Measurements from ENCODE around the gene DTD2.
A peak's percentile ranks its signal among the peaks of the same experiment; 100 is the strongest.

The DTD2 gene

DNA sequence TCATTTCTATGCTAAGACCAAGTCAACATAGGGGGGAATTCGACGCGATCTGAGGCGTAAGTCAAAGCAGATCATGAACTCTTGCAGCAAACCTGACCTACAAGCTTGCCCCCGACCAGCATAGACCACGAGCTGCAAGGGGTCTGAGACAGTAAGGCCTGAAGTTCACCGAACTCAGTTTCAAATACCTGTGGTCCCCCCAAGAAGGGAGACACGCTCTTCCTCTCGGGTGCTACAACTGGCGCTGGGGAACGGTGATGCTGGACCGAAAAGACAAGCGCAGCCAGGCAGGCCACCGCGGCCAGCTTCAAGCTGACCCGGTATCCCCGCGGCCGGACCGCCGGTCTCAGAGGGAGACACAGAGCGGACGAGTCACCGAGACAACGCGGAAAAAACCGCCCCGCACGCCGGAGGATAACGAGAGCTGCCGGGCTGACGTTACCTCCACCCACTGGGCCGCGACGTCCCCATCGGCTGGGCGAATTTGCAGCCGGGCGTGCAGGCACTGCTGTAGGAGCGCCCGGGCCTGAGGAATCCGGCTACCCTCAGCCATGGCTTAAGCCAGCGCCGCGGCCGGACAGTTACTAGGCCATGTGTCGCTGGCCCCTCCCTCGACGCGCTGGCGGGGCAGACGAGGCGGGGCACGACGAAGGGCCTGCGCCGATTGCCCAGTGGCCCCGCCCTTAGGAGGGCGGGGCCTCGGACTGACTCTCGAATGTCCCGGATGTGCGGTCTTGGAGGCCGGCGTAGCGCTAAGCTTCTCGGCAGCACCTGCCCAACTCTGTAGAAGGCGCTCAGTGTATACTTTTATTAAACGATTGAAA lies at the start of gene DTD2:
DTD2 (minus strand) TSS at position 666 of the 824 bp plus-strand sequence; CDS start at position 553, 113 bp downstream.
- H3K4me3 ChIP-seq (ENCODE audit: low read length): peak within 1 kb of the TSS; percentile 86
- TF ChIP-seq, protein P1, sequence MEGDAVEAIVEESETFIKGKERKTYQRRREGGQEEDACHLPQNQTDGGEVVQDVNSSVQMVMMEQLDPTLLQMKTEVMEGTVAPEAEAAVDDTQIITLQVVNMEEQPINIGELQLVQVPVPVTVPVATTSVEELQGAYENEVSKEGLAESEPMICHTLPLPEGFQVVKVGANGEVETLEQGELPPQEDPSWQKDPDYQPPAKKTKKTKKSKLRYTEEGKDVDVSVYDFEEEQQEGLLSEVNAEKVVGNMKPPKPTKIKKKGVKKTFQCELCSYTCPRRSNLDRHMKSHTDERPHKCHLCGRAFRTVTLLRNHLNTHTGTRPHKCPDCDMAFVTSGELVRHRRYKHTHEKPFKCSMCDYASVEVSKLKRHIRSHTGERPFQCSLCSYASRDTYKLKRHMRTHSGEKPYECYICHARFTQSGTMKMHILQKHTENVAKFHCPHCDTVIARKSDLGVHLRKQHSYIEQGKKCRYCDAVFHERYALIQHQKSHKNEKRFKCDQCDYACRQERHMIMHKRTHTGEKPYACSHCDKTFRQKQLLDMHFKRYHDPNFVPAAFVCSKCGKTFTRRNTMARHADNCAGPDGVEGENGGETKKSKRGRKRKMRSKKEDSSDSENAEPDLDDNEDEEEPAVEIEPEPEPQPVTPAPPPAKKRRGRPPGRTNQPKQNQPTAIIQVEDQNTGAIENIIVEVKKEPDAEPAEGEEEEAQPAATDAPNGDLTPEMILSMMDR (conservative IDR thresholded peaks at IDR 0.05; ENCODE audit: low read depth, low read length): no peak
- peak; percentile 83 for DNase-seq (ENCODE audit: low read depth)

- no peak overlapping the region for H3K4me3 ChIP-seq (ENCODE audit: low read length)
- peak; percentile 69 for DNase-seq (ENCODE audit: low read depth)
- TF ChIP-seq, protein P1 (conservative IDR thresholded peaks at IDR 0.05; ENCODE audit: low read depth, low read length): no peak
Measured at GRCh38 chr14:31505411-31505810, 48.1 kb upstream of the DTD2 start.

DNA sequence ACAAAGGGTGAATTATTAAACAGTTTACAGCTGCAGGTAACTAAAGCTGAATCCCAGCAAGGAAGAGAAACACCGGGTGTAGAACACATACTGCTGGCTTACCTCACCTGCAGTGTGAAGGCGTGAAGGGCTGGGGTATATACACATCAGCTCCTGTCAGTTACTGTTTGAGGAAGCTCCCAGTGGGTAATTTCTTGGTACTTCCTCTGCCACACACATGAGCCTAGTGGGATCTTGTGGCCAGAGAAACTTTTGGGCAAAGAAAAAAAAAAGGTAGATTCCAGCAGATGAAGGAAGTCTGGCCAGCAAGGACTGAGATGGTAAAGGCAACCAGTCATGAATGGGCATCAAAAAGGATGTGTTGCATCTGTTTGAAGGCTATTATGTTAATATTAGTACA lies 44.6 kb upstream of the DTD2 start:
- DNase-seq (ENCODE audit: low read depth): no peak
- TF ChIP-seq, protein P1 (conservative IDR thresholded peaks at IDR 0.05; ENCODE audit: low read depth, low read length): no peak
- no peak overlapping the region for H3K4me3 ChIP-seq (ENCODE audit: low read length)

DNA sequence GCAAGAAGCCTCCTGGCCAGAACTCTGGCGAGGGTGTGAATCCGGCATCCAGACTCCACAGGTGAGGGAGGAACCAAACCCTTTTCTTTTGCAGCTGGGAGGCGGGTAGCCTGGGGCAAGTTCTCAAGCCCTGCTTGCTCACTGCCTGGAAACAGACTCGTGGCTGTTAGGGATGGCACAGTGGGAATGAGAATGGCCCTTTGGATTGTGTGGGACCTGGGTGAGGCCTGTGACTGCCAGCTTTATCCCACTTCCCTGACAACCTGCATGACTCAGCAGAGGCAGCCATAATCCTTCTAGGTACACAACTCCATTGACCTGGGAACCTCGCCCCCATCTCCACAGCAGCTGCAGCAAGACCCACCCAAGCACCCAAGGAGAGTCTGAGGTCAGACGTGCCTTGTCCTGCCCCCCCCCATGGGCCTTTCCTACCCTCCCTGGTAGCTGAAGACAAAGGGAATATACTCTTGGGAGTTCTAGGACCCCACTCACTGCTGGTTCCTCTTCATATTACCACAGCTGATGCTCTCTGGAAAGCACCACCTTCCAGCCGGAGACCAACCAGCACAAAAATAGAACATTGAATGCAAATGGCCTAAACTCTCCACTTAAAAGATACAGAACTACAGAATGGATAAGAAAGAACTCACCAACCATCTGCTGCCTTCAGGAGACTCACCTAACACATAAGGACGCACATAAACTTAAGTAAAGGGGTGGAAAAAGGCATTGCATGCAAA lies 35.6 kb upstream of the DTD2 start:
- no peak for DNase-seq (ENCODE audit: low read depth)
- no peak overlapping the region for H3K4me3 ChIP-seq (ENCODE audit: low read length)
- TF ChIP-seq, protein P1 (conservative IDR thresholded peaks at IDR 0.05; ENCODE audit: low read depth, low read length): no peak

DNA sequence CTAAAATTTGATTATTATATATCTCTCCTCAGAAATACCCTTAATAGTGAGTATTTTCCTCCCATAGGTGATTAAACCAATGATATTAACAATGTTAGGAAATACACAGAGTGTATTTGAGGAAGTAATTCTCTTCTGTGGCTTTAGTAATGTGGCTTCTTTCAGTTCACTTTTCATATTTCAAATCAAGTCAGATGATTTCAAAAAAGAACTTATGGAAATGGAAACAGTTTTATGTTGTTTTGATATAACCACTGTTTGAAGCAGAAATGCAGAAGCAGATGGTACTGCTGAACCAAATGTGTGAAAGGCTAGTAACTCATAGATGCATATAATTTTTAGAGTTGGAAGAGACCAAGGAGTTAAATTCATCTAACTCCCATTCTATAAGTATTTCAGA lies 32.4 kb upstream of the DTD2 start:
- no peak for DNase-seq (ENCODE audit: low read depth)
- no peak overlapping the region for H3K4me3 ChIP-seq (ENCODE audit: low read length)
- TF ChIP-seq, protein P1 (conservative IDR thresholded peaks at IDR 0.05; ENCODE audit: low read depth, low read length): no peak

- TF ChIP-seq, protein P1 (conservative IDR thresholded peaks at IDR 0.05; ENCODE audit: low read depth, low read length): no peak
- DNase-seq (ENCODE audit: low read depth): no peak
- H3K4me3 ChIP-seq (ENCODE audit: low read length): no peak within 1 kb of the TSS
Measured at GRCh38 chr14:31487886-31488285, 30.6 kb upstream of the DTD2 start, which contains the start of gene GPR33. TSS of gene GPR33 (minus strand) at chr14:31488039. CDS start at chr14:31483965, 4,074 bp downstream.
